Type B pancreatic cell (in vitro differentiated cells): ENCODE results near the gene GPR33. TPM values are rescaled to one million over a fixed set of nuclear protein-coding genes. Genes with fewer than 3 reads are reported as not detected.

Source experiments
- DNase-seq: peaks from one replicate; pipeline ENCODE4 v3.0.0; 2021; ENCODE audit warnings: mixed read lengths; ENCODE audit not compliant: unreplicated experiment; ENCODE audit errors: extremely low spot score
- H3K27ac Mint-ChIP-seq: 2 replicates; pipeline ENCODE4 v1.8.0; 2021; ENCODE audit warnings: mild to moderate bottlenecking, mixed read lengths
- H3K27me3 Mint-ChIP-seq: 2 replicates; pipeline ENCODE4 v1.8.0; 2021; ENCODE audit warnings: mixed read lengths
- H3K36me3 Mint-ChIP-seq: 2 replicates; pipeline ENCODE4 v1.8.0; 2021; ENCODE audit warnings: mixed read lengths
- H3K4me1 Mint-ChIP-seq: one replicate; pipeline ENCODE4 v1.8.0; 2021; ENCODE audit warnings: mixed read lengths; ENCODE audit not compliant: unreplicated experiment
- H3K4me3 Mint-ChIP-seq: 2 replicates; pipeline ENCODE4 v1.8.0; 2021; ENCODE audit warnings: mild to moderate bottlenecking, mixed read lengths
- H3K9me3 Mint-ChIP-seq: 2 replicates; pipeline ENCODE4 v1.8.0; 2021; ENCODE audit warnings: mixed read lengths
- CTCF ChIP-seq: fragments of 200-600 bp; sonication (generic); conservative IDR thresholded peaks from 2 replicates; pipeline ENCODE4 v1.5.0; 2021; ENCODE audit warnings: antibody characterized with exemption, mild to moderate bottlenecking
- total RNA-seq: library from RNA; stranded (reverse); gene quantifications from 2 replicates; pipeline ENCODE4 v1.2.1, GENCODE V29; 2021; ENCODE audit warnings: low replicate concordance

Gene GPR33
- total RNA-seq, 1 donor from 2014 or later: not detected

GRCh38 chr14:31527087-31527486 is 39.2 kb upstream of the GPR33 start:
- H3K27me3 Mint-ChIP-seq: no peaks in the 10 kb centered on the region
- H3K36me3 Mint-ChIP-seq: no peaks in the 10 kb centered on the region
- no peak overlapping the region for H3K27ac Mint-ChIP-seq
- TF ChIP-seq CTCF: no peak
- H3K4me1 Mint-ChIP-seq: no peaks in the 10 kb centered on the region
- no peak overlapping the region for H3K4me3 Mint-ChIP-seq
- H3K9me3 Mint-ChIP-seq: no peaks in the 10 kb centered on the region
- no peak for DNase-seq

- H3K9me3 Mint-ChIP-seq: no peaks in the 10 kb centered on the region
- no peak for DNase-seq
- no peak for TF ChIP-seq CTCF
- peaks cover 8% of the 10 kb centered on the region for H3K4me1 Mint-ChIP-seq
- H3K27ac Mint-ChIP-seq: no peak overlapping the region
- H3K4me3 Mint-ChIP-seq: no peak overlapping the region
- H3K36me3 Mint-ChIP-seq: no peaks in the 10 kb centered on the region
- no peaks in the 10 kb centered on the region for H3K27me3 Mint-ChIP-seq
These were observed 23.0 kb upstream of the GPR33 start for GRCh38 chr14:31510855-31511254.

GRCh38 chr14:31510222-31510621 is 22.4 kb upstream of the GPR33 start:
- Mint-ChIP-seq H3K27ac (no peak overlapping the region), H3K36me3 (no peaks in the 10 kb centered on the region), H3K27me3 (no peaks in the 10 kb centered on the region), H3K9me3 (no peaks in the 10 kb centered on the region), H3K4me1 (peaks cover 8% of the 10 kb centered on the region), H3K4me3 (no peak overlapping the region)
- peak; percentile 89 for TF ChIP-seq CTCF
- DNase-seq: no peak

GRCh38 chr14:31508135-31508534 is 20.3 kb upstream of the GPR33 start:
- Mint-ChIP-seq H3K27me3 (no peaks in the 10 kb centered on the region), H3K36me3 (no peaks in the 10 kb centered on the region), H3K4me1 (peaks cover 8% of the 10 kb centered on the region), H3K9me3 (no peaks in the 10 kb centered on the region), H3K27ac (no peak overlapping the region), H3K4me3 (no peak overlapping the region)
- no peak for DNase-seq
- TF ChIP-seq CTCF: no peak

- Mint-ChIP-seq H3K27ac (no peak overlapping the region), H3K27me3 (peaks cover 8% of the 10 kb centered on the region), H3K36me3 (no peaks in the 10 kb centered on the region), H3K9me3 (no peaks in the 10 kb centered on the region), H3K4me1 (peaks cover 8% of the 10 kb centered on the region), H3K4me3 (no peak overlapping the region)
- TF ChIP-seq CTCF: no peak
- DNase-seq: no peak
These were observed 17.6 kb upstream of the GPR33 start for GRCh38 chr14:31505411-31505810.

- TF ChIP-seq CTCF: no peak
- Mint-ChIP-seq H3K4me1 (no peaks in the 10 kb centered on the region), H3K4me3 (no peak overlapping the region), H3K27ac (no peak overlapping the region), H3K9me3 (no peaks in the 10 kb centered on the region), H3K27me3 (peaks cover 11% of the 10 kb centered on the region), H3K36me3 (no peaks in the 10 kb centered on the region)
- DNase-seq: no peak
These were observed 14.0 kb upstream of the GPR33 start for GRCh38 chr14:31501870-31502269.
